ENCODE results near the gene ATG101. TPM values are rescaled to one million over a fixed set of nuclear protein-coding genes. Genes with fewer than 3 reads are reported as not detected.

Gene ATG101
- total and polyA plus RNA-seq, 2 of the 13 experiments (the other 11 are each of a cell fraction or from before 2014, with no cell fraction given), result 58.2 to 67.7 TPM

DNA sequence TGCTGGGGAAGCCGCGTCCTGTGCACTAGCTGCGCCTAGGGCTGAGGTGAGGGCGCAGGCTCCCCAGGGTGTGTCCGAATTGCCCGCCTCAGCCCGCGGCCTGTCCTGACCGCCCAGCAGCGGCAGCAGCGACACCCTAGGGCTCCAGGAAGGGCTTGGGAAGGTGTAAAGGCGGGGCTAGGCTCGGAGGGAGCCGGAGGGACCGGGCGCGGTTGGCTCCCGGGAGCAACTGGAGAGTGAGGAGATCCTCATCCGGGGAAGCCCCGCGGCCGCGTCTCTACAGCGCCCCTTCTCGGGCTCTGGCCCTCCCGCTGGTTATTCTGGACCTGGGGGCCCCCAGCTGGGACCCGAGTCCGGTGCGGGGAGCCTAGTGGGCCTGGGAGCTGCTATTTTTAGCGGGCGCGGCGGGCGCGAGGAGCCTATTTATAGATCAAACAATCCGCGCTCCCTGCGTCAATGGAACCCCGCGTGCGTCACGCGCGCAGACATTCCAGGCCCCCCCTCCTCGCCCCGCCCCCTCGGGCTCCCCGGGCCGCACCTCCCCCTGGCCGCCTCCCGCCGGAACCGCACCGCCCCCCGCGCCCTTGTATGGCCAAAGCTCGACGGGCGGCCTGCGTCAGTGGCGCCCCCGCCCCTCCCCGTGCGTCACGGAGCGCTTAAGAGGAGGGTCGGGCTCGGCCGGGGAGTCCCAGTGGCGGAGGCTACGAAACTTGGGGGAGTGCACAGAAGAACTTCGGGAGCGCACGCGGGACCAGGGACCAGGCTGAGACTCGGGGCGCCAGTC is 18.8 kb upstream of the ATG101 start, which contains the start of gene NR4A1 (continued):
- TF ChIP-seq ZSCAN31 (CRISPR knock-in tag; IDR thresholded peaks at IDR 0.05; ENCODE audit: low read depth) (0 out of 2 replicates have a peak, but pooled peaks have one; percentile 79), IRF1 (CRISPR knock-in tag; IDR thresholded peaks at IDR 0.05; ENCODE audit: low read depth) (no peak), TMF1 (CRISPR knock-in tag; IDR thresholded peaks at IDR 0.05; ENCODE audit: low read depth) (no peak), KDM2A (CRISPR knock-in tag; IDR thresholded peaks at IDR 0.05; ENCODE audit: borderline replicate concordance, low read depth) (peak; percentile 48; the same call in 1 of the 2 replicates), KDM3A (CRISPR knock-in tag; IDR thresholded peaks at IDR 0.05; ENCODE audit: low read depth) (no peak; the same call in 1 of the 2 replicates), ZNF777 (CRISPR knock-in tag; IDR thresholded peaks at IDR 0.05) (peak; percentile 80), RFX3 (CRISPR knock-in tag; IDR thresholded peaks at IDR 0.05) (no peak), SCMH1 (CRISPR knock-in tag; IDR thresholded peaks at IDR 0.05; ENCODE audit: borderline replicate concordance) (no peak), SMAD3 (CRISPR knock-in tag; IDR thresholded peaks at IDR 0.05) (peak; percentile 32; the same call in 1 of the 2 replicates), SRY (CRISPR knock-in tag; IDR thresholded peaks at IDR 0.05) (peak; percentile 64; the same call in 1 of the 2 replicates), ZKSCAN5 (CRISPR knock-in tag; IDR thresholded peaks at IDR 0.05) (no peak), MED1 (CRISPR knock-in tag; IDR thresholded peaks at IDR 0.05) (peak; percentile 46; the same call in 1 of the 2 replicates), ZNF850 (CRISPR knock-in tag; conservative IDR thresholded peaks at IDR 0.05) (no peak), PRPF4 (IDR thresholded peaks at IDR 0.05; ENCODE audit: low read depth, low read length, poor library complexity, severe bottlenecking) (no peak), ZFY (CRISPR knock-in tag; IDR thresholded peaks at IDR 0.05) (peak; percentile 75), SOX6 (IDR thresholded peaks at IDR 0.05) (no peak), SOX6 (CRISPR knock-in tag; IDR thresholded peaks at IDR 0.05) (peak; percentile 66), ERF (CRISPR knock-in tag; IDR thresholded peaks at IDR 0.05) (peak; percentile 18), ZFX (CRISPR knock-in tag; IDR thresholded peaks at IDR 0.05; ENCODE audit: low read depth) (peak; percentile 83), ATF4 (CRISPR knock-in tag; IDR thresholded peaks at IDR 0.05) (peak in 1 of 2 experiments; percentile 26; a peak in 1 of 4 replicates)
- TF ChIP-seq, protein P1, sequence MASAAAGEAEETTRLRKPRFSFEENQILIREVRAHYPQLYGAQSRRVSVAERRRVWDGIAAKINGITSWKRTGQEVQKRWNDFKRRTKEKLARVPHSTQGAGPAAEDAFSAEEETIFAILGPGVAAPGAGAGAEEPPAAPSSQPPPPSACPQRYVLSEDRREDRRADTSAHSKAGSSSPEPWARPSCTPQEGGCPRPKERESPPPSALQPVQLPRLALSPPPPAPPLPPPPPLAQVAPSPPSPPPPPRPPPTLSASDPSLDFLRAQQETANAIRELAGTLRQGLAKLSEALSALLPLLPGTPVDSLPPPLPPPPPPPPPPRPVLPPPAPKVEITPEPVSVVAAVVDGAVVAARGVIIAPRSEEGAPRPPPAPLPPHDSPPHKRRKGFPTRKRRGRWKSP (CRISPR knock-in tag; IDR thresholded peaks at IDR 0.05), result no peak
- TF ChIP-seq, protein P2, sequence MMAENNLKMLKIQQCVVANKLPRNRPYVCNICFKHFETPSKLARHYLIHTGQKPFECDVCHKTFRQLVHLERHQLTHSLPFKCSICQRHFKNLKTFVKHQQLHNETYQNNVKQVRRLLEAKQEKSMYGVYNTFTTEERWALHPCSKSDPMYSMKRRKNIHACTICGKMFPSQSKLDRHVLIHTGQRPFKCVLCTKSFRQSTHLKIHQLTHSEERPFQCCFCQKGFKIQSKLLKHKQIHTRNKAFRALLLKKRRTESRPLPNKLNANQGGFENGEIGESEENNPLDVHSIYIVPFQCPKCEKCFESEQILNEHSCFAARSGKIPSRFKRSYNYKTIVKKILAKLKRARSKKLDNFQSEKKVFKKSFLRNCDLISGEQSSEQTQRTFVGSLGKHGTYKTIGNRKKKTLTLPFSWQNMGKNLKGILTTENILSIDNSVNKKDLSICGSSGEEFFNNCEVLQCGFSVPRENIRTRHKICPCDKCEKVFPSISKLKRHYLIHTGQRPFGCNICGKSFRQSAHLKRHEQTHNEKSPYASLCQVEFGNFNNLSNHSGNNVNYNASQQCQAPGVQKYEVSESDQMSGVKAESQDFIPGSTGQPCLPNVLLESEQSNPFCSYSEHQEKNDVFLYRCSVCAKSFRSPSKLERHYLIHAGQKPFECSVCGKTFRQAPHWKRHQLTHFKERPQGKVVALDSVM (CRISPR knock-in tag; IDR thresholded peaks at IDR 0.05), result peak; percentile 73
- TF ChIP-seq, protein P3, sequence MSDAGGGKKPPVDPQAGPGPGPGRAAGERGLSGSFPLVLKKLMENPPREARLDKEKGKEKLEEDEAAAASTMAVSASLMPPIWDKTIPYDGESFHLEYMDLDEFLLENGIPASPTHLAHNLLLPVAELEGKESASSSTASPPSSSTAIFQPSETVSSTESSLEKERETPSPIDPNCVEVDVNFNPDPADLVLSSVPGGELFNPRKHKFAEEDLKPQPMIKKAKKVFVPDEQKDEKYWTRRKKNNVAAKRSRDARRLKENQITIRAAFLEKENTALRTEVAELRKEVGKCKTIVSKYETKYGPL (CRISPR knock-in tag; IDR thresholded peaks at IDR 0.05), result no peak
- TF ChIP-seq, protein P4, sequence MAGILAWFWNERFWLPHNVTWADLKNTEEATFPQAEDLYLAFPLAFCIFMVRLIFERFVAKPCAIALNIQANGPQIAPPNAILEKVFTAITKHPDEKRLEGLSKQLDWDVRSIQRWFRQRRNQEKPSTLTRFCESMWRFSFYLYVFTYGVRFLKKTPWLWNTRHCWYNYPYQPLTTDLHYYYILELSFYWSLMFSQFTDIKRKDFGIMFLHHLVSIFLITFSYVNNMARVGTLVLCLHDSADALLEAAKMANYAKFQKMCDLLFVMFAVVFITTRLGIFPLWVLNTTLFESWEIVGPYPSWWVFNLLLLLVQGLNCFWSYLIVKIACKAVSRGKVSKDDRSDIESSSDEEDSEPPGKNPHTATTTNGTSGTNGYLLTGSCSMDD (CRISPR knock-in tag; IDR thresholded peaks at IDR 0.05), result no peak

All from HepG2 (cell line).